ENCODE measurements around the gene ERBB3.
A peak's percentile ranks its signal among the peaks of the same experiment; 100 is the strongest.
"Not testable (repeated sequence)": the region's sequence is repeated elsewhere in the genome, so short reads cannot be mapped to it uniquely, and the experiment has no call there.

Gene ERBB3

GRCh38 chr12:56079723-56080555 is at the start of gene ERBB3:
ERBB3 (plus strand) TSS chr12:56080165; CDS start chr12:56080301, 136 bp downstream.
- peak; percentile 79 for DNase-seq

- no peak for DNase-seq
Observed at GRCh38 chr12:56031987-56032386, 48.0 kb upstream of the ERBB3 start.

DNA sequence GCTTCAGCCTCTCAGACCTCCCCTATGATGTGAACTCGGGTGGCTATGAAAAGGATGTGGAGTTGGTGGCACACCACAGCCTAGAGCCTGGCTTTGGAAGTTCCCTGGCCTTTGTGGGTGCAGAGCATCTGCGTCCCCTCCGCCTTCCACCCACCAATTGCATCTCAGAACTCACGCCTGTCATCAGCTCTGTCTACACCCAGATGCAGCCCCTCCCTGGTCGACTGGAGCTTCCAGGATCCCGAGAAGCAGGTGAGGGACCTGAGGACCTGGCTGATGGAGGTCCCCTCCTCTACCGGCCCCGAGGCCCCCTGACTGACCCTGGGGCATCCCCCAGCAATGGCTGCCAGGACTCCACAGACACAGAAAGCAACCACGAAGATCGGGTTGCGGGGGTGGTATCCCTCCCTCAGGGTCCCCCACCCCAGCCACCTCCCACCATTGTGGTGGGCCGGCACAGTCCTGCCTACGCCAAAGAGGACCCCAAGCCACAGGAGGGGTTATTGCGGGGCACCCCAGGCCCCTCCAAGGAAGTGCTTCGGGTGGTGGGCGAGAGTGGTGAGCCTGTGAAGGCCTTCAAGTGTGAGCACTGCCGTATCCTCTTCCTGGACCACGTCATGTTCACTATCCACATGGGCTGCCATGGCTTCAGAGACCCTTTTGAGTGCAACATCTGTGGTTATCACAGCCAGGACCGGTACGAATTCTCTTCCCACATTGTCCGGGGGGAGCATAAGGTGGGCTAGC is 45.2 kb upstream of the ERBB3 start:
- no peak for DNase-seq

GRCh38 chr12:56037161-56037560 is 42.8 kb upstream of the ERBB3 start:
- DNase-seq: no peak

- DNase-seq: no peak
Observed at GRCh38 chr12:56038022-56038655, 41.8 kb upstream of the ERBB3 start.

DNA sequence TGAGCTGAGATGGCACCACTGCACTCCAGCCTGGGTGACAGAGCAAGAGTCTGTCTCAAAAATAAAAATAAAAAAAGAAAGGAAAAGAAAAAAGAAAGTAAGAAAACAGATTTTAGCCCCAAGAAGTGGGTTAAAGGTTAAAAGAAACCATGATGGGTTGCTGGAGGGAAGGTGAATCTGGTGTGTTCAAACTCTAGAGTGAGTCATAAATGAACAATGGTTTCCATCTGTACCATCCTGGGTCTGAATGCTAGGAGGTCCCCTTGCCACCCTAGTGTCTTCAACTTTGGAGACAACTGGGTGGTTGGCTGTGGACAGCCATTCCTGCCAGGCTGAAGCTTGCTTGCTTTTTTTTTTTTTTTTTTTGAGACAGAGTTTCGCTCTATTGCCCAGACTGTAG is 39.8 kb upstream of the ERBB3 start:
- DNase-seq: no peak

- DNase-seq: no peak
Observed at GRCh38 chr12:56040963-56041551, 38.9 kb upstream of the ERBB3 start.

GRCh38 chr12:56041552-56042429 is 38.2 kb upstream of the ERBB3 start, which contains the start of gene RPS26:
RPS26 (plus strand) TSS chr12:56041918; CDS start chr12:56042167, 249 bp downstream.
- DNase-seq: peak; percentile 99

DNA sequence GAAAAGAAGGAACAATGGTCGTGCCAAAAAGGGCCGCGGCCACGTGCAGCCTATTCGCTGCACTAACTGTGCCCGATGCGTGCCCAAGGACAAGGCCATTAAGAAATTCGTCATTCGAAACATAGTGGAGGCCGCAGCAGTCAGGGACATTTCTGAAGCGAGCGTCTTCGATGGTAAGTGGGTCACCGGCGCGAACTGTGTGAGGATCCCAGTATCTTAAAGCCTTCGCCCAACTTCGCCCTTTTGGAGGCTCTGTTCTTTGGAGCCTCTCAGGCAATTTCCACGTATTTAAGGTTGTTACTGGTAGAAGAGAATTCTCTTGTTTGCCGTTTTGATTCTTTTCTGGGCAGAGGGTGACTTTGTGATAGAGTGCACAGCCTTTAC is 37.5 kb upstream of the ERBB3 start:
- DNase-seq: not testable (repeated sequence)

GRCh38 chr12:56042843-56043242 is 37.1 kb upstream of the ERBB3 start:
- DNase-seq: no peak

DNA sequence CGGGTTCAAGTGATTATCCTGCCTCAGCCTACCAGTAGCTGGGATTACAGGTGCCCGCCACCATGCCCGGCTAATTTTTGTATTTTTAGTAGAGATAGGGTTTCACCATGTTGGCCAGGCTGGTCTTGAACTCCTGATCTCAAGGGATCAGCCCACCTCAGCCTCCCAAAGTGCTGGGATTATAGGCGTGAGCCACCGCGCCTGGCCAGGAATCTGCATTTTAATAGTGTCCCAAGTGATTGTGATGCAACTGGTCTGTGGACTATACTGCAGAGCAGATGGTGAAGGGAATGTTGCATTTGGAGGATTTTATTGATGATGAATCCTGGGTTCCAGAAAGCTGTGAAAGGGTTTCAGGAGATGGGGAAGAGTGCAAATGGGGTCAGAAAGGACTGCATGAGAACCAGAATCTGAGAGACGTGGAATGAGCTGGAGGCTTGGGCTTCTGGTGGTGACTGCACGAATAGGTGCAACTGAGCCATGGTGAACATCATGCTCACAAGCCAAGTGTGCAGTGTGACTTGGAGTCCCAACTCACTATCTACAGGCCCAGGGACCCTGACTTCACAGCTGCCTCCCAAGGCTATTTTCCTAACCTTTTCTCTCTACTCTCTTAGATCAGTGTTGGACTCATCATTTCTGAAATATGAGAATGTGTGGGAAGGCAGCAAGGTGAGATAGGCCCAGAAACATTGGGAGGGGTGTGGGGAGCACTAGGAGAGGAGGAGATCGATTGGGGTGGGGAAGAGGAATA is 33.8 kb upstream of the ERBB3 start:
- no peak for DNase-seq

DNA sequence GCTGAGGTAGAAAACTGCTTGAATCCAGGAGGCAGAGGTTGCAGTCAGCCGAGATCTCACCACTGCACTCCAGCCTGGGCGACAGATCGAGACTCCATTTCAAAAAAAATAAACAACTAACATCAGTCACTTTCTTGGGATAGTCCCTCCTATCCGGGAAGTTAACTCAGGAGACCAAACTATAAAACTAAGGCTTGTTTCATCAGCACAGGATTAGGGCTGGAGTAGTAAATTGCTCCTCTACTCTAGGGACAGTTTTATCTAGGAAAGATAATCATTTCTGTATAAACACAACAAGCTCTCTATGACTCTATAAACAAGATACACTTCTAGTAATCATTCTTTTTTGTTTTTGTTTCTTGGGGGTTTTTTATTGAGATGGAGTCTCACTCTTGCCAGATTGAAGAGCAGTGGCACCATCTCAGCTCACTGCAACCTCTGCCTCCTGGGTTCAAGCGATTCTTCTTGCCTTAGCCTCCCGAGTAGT is 26.5 kb upstream of the ERBB3 start:
- no peak for DNase-seq

- DNase-seq: not testable (repeated sequence)
Observed at GRCh38 chr12:56059964-56060363, 20.0 kb upstream of the ERBB3 start.

GRCh38 chr12:56061982-56062381 is 18.0 kb upstream of the ERBB3 start:
- DNase-seq: no peak

- no peak for DNase-seq
Observed at GRCh38 chr12:56062996-56063395, 17.0 kb upstream of the ERBB3 start.

DNA sequence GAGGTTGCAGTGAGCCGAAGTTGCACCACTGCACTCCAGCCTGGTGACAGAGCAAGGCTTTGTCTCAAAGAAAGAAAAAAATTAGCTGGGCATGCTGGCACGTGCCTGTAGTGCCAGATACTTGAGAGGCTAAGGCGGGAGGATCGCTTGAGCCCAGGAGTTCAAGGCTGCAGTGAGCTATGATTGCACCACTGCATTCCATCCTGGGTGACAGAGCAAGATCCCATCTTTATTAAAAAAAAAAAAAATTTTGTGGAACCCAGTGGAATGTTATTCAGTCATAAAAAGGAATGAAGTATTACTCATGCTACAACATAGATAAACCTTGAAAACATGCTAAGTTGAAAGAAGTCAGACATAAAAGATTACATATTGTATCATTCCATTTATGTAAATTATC is 8.3 kb upstream of the ERBB3 start:
- DNase-seq: no peak

GRCh38 chr12:56074396-56074795 is 5.6 kb upstream of the ERBB3 start:
- no peak for DNase-seq

- not testable (repeated sequence) for DNase-seq
Observed at GRCh38 chr12:56077966-56078365, 2.0 kb upstream of the ERBB3 start.

DNA sequence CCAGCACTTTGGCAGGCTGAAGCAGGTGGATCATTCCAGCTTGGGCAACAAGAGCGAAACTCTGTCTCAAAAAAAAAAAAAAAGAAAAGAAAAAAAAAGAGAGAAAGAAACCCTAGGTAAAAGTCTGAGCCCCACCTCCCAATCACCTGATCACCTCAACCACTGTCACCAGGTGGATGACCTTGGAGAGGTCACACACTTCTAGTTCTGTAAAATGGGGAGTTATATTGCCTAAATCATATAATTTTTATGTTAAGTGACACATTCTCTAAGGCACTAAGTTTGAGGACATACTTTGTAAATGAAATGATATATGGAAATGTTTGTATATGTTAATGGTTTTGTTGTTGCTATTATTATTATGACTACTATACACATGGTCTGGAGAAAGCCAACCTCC is 1.5 kb upstream of the ERBB3 start:
- DNase-seq: no peak

- peak; percentile 88 for DNase-seq
Observed at GRCh38 chr12:56078931-56079722, 838 bp upstream of the ERBB3 start.

Data from femur (tissue), 1 donor.